LHCN-M2 (cell line): ENCODE data around the gene LARGE2. TPM values are rescaled to one million over a fixed set of nuclear protein-coding genes. Genes with fewer than 3 reads are reported as not detected.

Experiments
- DNase-seq: peaks from one replicate; pipeline ENCODE4 v3.0.0-alpha.2; 2012; ENCODE audit warnings: low read depth
- total RNA-seq: library from RNA; depleted of rRNA; stranded (reverse); fragments of >200 nt; gene quantifications from 2 replicates; pipeline ENCODE4 v1.2.3, GENCODE V29; 2014

The LARGE2 gene
- total RNA-seq, 1 experiment from 2014 or later, result not detected

DNA sequence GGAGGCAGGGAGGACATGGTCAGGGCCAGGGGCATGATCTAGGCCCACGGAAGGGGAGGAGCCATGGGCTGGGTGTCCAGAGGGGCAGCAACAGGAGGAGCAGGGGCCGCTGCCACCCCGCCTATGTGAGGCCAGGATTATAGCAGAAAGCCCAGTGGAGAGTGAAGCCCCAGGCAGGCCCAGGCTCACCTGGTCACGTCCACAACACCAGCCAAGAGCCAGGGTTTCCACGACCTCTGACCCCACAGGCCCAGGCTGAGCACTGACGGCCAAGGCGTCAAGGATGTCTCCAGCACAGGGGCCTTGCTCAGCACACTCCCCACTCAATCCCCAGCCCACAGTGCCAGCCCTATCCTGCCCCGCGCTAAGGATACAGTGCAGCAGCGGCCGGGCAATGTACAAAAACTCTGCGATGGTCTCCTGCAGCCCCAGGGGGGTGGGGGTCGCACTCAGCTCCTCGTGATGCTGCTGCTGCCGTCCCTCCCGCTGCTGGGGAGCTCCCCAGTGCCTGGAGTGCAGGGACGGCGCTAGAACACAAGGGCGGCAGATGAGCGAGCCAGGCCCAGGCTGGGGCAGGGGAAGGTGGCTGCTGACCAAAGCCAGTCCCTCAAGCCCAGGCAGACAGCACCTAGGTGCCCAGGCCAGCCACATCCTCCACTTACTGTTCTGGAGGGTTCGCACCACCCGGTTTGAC lies 8.4 kb upstream of the LARGE2 start:
- DNase-seq, result no peak

DNA sequence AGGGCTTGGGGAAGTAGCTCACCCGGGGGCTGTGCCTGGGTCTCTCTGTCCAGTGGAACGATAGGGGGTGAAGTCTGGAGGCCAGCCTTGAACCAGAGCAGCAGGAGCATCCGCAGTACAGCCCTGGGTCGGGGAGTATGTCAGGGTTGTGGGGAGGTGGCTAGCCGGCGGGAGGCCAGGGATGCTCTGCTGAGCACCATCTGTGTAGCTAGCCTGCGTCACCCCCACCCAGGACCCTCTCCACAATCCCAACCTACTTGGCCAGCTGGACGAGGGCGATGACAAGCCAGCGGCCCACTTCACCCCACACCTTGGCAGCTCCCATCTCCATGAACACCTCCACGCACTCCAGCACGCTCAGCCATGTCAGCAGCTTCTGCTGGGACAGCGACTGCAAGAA lies 7.0 kb upstream of the LARGE2 start:
- no peak for DNase-seq

DNA sequence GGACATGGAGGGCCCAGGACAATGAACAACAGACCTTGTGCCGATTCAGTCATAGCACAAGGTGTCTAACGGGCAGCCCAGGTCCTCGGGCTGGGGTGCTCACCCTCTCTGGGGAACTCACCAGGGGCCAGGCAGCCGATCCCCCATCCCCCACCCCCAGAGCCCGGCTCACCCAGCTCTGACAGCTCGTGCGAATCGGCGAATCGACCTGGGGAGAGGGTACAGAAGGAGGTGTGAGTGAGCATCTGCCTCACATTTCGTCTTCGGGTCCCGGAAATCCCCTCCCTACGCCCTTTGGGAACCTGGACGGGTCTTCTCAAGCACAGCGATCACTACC lies 5.2 kb upstream of the LARGE2 start:
- no peak for DNase-seq

DNA sequence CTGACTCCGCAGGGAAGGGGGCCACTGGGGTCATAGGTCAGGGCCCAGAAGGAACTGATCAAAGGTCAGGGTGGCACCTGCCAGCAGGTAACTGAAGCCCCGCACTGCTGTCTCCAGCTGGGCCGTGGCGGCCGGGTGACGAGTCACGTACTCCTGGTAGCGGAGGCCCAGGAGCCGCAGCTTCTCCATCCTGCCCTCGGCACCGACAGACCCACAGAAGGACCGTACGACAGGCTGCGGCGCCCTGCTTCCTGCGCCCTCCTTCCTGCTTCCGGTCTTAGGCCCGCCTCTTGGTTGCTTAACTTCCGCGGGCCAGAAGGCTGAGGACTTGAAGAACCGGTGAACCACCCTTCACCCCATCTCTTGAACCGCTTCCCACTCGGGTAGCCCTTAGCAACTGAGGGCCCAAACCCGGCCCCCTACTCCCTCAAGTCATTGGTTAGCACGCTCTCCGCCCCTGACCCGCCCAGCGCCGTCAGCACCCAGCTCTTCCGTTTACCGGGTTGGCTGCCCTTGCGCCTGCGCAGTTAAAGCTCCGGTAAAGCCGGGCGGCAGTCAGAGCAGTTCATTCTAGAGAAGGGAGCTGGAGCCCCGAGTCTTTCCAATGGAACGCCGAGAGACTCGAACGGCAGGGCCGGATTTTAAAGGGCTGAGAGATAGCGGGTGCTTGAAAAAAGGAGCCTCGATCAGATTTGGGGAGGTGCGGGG lies 4.7 kb upstream of the LARGE2 start, which contains the start of gene PEX16:
Gene PEX16 (minus strand): TSS at position 255 of the 708 bp plus-strand sequence. CDS start 66 bp downstream, at position 189.
- peak; percentile 98 for DNase-seq

DNA sequence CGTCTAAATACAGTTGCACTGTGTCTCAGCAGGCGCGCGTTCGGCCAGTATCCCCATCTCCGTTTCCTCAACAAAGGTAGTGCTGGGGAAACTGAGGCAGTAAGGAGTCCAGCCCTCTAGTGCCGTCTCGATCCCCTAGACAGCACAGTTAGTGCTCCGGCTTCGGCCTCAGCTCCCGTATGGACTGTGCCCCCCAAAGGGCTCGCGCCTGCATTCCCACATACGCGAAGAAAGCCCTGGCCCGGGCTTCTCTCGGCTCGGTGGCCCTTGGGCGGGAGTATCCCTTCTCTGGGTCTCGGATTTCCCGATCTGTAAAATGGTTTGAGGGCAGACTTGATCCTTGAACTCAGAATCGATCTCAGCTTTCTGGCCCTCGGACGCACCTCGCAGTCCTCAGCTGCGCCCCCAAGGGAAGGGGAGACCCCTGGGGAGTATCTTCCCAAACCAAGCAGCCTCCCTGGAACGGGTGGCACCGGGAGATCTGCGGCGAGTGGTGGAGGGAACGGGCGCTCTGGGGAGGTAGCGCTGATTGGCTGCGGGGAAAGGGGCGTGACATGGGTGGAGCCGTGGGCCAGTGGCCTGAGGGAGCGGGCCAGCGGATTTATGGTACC lies 4.0 kb upstream of the LARGE2 start:
- DNase-seq, result peak; percentile 53

DNA sequence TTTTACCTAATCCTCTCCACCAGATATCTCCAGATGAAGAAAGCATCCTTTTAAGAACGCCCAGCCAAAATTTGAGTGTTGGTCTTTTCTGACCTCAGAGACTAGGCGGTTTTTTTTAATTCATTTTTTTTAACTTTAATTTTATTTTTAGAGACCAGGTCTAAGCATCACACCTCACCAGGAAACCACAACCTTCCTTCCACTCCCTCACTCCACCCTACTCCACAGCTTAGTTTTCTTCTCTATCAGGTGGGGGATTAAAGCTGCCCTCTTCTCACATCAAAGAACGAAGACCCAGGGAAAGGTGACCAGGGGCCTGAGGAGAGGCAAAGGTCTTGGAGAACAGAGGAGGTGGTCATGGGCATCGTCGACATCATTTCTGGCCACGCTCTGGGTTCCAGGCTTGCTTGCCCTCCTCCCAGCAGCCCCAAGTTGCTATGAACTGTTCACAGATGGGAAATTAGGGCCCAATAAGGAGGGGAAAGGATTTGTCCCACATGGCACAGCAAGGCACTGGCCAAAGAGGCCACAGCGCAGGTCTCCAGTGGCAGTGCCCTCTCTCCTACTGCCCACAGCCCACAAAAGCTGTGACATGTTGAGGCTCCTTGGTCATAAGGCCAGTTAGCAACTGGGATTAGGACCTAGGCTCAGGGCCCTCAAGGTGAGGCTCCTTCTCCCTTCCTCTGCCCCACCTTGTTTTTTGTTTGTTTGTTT lies 3.3 kb upstream of the LARGE2 start:
- DNase-seq, result no peak

DNA sequence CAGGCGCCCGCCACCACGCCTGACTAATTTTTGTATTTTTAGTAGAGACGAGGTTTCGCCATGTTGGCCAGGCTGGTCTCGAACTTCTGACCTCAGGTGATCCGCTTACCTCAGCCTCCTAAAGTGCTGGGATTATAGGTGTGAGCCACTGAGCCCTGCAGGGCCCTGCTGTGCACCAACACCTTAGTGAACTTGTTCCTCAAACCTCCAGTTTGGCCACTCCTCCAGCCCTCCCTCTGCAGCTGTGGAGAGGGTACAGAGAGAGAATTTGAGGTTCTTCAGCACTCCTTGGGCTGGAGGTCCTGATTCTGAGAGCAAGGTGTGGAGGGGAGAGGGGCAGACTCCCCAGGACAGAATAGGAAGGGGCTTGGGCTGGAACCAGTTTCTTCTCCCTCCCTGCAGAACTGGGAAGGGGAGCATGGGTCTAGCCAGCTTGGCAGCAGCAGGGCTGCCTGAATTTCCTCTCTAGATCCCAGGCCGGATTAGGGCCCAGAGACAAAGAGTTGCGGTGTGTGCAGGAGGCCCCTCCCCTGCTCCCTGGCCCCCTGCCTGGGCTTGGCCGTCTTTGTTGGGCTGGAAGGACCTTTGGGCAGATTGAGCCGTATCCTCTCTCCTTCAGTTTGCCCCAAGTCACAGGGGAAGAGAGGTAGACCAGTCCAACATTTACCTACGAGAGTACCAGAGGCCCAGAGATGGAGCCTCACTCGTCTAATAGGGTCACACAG lies 2.5 kb upstream of the LARGE2 start:
- DNase-seq, result no peak

DNA sequence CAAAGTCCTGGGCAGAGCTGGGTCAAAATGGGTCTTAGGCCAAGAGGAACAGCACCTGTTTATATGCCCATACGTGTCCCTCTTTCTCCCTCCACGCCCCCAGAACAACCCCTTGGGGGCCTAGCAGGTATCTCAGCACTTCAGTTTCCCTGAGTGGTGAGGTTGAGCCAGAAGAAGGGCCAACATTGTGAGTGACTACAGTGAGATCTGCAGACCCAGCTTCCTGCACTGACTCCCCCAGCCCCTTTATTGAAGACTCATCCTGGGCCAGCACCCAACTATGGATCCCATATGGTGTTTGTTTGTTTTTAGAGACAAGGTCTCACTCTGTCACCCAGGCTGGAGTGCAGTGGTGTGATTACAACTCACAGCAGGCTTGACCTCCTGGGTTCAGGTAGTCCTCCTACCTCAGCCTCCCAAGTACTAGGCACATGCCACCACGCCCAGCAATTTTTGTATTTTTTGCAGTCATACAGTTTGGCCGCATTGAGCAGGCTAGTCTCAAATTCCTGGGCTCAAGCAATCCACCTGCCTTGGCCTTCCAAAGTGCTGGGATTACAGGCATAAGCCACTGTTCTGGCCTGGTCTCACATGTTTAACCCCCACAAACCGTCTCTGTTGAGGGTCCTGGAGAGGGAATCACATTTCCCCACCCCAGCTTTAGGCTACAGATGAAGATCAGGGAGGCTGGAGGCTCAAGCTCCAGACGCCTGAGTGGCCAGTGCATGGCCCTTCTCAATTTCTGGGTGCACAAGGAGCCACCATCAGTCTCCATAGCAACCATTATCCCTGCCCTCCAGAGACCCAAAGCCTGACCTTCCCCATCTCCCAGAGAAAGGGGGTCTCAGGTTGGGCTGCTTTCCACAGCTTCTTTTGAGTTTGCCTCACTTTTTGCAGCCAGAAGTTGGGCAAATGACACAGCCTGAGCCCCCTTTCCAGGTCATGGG lies 1.7 kb upstream of the LARGE2 start:
- DNase-seq, result no peak

DNA sequence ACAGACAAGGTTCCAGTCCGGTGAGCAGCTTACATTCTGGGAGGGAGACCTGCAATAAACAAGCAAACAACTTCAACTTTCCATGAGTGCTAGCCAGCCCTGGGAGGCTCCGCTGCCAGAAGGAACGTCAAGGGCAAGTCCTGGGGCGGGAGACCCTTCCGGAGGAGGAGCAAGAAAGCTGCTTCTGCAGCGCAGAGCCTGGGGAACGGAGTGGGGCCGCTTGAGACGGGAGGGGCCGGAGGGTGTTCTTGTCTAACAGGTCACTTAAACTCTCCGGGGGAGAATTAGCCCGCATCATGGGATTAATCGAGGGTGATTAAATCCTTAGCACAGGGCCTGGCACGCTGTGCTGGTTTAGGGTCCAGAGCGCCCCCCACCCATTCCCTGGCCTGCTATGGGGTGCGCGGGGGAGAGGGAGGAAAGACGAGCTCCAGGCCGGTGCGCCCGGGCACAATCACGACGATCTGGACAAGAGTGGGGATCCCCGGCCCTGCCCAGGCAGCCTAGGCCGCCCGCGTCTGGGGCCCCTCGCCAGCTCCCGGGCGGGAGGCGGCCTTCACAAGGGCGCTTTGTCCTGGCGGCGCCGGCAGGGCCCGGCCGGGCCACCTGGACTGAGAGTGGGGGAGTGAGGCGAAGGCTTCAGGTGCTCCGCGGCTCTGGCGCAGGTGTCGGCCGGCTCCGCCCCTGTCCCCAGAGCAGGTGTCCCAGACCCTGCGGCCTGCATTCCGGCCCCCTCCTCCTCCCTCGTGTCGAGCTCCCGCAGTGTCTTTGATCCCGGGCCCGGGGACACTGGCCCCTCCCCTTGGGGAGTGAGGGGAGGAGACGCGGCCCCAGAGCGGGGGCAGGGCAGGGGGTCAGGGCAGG lies 663 bp upstream of the LARGE2 start:
- no peak for DNase-seq

DNA sequence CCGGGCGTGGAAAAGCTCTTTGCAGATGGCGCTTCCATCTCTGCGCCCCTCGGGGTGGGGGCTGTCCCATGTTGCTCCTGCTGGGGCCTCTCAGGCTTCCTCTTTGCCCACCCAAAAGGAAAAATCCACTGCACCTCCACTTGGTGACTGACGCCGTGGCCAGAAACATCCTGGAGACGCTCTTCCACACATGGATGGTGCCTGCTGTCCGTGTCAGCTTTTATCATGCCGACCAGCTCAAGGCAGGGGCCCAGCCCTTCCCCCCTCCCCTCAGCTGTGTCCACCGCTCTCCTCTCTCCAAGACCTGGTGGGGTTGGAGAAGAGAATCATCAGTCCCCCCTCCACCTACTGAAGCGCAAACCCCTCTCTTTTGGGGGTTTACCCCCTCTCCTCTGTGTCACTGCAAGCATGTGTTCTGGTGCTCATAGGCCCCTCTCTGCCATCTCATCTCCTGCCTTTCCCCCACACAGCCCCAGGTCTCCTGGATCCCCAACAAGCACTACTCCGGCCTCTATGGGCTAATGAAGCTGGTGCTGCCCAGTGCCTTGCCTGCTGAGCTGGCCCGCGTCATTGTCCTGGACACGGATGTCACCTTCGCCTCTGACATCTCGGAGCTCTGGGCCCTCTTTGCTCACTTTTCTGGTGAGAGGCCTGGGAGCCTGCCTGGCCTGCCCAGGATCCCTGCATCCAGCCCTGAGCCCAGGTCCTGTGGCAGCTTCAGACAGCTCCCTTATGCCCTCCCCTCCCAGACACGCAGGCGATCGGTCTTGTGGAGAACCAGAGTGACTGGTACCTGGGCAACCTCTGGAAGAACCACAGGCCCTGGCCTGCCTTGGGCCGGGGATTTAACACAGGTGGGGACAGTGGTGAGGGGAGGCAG lies 1.8 kb downstream of the LARGE2 start:
- no peak for DNase-seq

DNA sequence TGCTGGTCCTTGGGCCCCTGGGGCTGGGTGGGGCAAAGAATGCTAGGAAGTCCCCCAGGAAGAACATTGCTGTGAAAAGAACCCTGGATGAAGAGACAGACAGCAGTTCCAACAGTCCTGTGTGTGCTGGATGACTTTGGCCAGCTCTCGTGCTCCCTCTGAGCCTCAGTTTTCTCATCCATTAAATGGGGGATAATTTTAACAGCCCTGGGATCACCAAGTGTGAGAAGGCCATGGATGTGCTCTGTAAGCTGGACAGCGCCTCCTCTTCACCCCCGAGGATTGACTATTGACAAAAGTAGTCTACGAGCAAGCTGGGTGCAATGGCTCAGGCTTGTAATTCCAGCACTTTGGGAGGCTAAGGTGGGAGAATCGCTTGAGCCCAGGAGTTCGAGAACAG lies 2.5 kb downstream of the LARGE2 start:
- DNase-seq, result no peak

DNA sequence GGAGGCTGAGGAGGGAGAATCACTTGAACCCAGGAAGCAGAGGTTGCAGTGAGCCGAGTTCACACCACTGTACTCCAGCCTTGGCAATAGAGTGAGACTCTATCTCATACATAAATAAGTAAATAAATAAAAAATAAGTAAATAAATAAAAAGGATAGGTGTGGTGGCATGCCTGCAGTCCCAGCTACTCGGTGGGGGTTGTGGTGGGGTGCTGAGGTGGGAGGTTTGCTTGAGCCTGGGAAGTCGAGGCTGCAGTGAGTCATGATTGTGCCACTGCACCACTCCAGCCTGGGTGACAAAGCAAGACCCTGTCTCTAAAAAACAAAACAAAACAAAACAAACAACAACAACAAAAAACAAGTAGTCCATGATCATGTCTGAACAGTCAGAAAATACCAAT lies 3.1 kb downstream of the LARGE2 start:
- no peak for DNase-seq

DNA sequence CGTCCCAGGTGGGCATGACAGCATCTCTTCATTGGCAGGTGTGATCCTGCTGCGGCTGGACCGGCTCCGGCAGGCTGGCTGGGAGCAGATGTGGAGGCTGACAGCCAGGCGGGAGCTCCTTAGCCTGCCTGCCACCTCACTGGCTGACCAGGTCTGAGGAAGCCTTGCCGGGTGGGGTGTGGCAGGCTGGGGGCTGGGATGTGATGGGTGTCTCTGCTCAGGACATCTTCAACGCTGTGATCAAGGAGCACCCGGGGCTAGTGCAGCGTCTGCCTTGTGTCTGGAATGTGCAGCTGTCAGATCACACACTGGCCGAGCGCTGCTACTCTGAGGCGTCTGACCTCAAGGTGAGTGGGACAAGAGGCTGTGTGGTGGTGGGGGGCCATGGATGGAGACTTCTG lies 3.5 kb downstream of the LARGE2 start:
- DNase-seq, result no peak

DNA sequence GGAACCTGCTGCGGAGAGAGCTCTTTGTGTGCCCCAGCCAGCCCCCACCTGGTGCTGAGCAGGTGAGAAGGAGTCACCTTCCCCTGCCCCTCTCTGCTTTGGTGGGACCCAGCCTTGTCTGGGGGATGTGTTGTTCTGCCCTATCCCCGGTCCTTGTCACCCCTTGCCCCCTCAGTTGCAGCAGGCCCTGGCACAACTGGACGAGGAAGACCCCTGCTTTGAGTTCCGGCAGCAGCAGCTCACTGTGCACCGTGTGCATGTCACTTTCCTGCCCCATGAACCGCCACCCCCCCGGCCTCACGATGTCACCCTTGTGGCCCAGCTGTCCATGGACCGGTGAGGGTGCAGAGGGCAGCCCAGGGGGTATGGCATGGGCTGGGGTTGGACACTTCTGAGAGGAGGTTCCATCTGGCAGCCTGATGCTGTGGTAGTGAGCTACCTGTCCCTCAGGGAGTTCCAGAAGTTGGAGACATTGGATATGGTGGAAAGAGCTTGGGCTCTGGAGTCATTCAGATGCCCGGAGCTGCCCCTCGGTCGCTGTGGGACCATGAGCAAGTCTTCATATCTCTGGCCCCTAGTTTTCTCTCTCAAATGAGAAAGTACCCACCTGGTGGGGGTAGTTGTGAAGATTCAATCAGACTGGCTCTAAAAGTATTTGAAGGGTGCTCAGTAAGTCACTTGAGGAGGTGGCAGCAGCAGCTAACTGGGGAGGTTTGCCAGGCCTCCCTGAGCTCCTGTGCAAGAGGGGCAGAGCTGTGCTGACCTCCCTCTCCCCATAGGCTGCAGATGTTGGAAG lies 4.3 kb downstream of the LARGE2 start:
- no peak for DNase-seq

DNA sequence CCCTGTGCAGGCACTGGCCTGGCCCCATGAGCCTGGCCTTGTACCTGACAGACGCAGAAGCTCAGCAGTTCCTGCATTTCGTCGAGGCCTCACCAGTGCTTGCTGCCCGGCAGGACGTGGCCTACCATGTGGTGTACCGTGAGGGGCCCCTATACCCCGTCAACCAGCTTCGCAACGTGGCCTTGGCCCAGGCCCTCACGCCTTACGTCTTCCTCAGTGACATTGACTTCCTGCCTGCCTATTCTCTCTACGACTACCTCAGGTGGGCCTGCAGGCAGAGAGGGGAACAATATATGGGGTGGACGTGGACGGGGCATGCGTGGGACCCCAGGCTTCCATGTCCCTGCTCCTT lies 4.9 kb downstream of the LARGE2 start:
- DNase-seq, result no peak

DNA sequence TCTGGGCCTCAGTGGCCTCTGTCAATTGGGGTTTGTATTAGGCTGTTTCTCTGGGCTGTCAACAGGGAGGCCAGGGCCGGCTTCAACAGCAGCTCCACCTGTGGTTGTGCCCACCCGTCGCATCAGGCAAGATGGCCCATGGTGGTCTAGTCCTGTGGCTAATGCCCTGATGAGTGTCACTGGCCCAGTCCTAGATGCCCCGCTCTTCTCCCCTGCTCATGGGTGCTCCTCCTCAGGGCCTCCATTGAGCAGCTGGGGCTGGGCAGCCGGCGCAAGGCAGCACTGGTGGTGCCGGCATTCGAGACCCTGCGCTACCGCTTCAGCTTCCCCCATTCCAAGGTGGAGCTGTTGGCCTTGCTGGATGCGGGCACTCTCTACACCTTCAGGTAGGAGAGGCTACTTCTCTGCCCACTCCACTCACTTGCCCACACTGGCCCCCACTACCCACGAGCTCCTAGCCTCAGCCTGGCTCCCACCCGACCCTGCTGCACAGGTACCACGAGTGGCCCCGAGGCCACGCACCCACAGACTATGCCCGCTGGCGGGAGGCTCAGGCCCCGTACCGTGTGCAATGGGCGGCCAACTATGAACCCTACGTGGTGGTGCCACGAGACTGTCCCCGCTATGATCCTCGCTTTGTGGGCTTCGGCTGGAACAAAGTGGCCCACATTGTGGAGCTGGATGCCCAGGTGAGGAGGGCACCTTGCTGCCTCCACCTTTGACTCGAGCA lies 5.4 kb downstream of the LARGE2 start:
- no peak for DNase-seq
